Activated CD8-positive, alpha-beta T cell treated with anti-CD3 and anti-CD28 coated beads for 36 hours (primary cell): ENCODE data around the gene REXO1. TPM values are rescaled to one million over a fixed set of nuclear protein-coding genes. Genes with fewer than 3 reads are reported as not detected.

Experiments used
- ATAC-seq: fragments of 200-7000 bp; cut with Tn5 transposase; one replicate; pipeline ENCODE4 v1.10.0; 2021; ENCODE audit warnings: mild to moderate bottlenecking, moderate library complexity
- CTCF ChIA-PET: fragments of 350-600 bp; sonication (Branson Sonifier 250); formaldehyde crosslinking; loops from one replicate; lab custom pipeline; 2021; ENCODE audit warnings: antibody characterized with exemption; lab: Charles Lee
- POLR2A ChIA-PET: fragments of 350-600 bp; sonication (Branson Sonifier 250); formaldehyde crosslinking; loops from one replicate; lab custom pipeline; 2021; ENCODE audit warnings: antibody characterized with exemption; lab: Charles Lee
- DNase-seq: peaks from one replicate; pipeline ENCODE4 v3.0.0-alpha.2; 2020
- H3K27ac Mint-ChIP-seq: one replicate; pipeline ENCODE4 v1.8.0; 2021; ENCODE audit warnings: mild to moderate bottlenecking, mixed read lengths
- H3K27me3 Mint-ChIP-seq: one replicate; pipeline ENCODE4 v1.8.0; 2021; ENCODE audit warnings: mixed read lengths
- H3K36me3 Mint-ChIP-seq: one replicate; pipeline ENCODE4 v1.8.0; 2021; ENCODE audit warnings: low read depth, mixed read lengths
- H3K4me1 Mint-ChIP-seq: one replicate; pipeline ENCODE4 v1.8.0; 2021; ENCODE audit warnings: low read depth, mixed read lengths
- H3K4me3 Mint-ChIP-seq: one replicate; pipeline ENCODE4 v1.8.0; 2021; ENCODE audit warnings: mild to moderate bottlenecking, moderate library complexity, mixed read lengths
- H3K9me3 Mint-ChIP-seq: one replicate; pipeline ENCODE4 v1.8.0; 2021; ENCODE audit warnings: mixed read lengths
- CTCF ChIP-seq: fragments of 200-600 bp; IDR thresholded peaks from one replicate; pipeline ENCODE4 v1.8.0; 2022; ENCODE audit warnings: antibody characterized with exemption, mild to moderate bottlenecking
- intact Hi-C: fragments of 100-400 bp; cut with micrococcal nuclease; formaldehyde crosslinking; loops from one replicate; pipeline ENCODE4 v1.10.0; 2022
- total RNA-seq, 2 experiments: library from RNA; stranded (reverse); gene quantifications; one replicate each; pipeline ENCODE4 v1.2.3, GENCODE V29; 2021

REXO1 gene, protein sequence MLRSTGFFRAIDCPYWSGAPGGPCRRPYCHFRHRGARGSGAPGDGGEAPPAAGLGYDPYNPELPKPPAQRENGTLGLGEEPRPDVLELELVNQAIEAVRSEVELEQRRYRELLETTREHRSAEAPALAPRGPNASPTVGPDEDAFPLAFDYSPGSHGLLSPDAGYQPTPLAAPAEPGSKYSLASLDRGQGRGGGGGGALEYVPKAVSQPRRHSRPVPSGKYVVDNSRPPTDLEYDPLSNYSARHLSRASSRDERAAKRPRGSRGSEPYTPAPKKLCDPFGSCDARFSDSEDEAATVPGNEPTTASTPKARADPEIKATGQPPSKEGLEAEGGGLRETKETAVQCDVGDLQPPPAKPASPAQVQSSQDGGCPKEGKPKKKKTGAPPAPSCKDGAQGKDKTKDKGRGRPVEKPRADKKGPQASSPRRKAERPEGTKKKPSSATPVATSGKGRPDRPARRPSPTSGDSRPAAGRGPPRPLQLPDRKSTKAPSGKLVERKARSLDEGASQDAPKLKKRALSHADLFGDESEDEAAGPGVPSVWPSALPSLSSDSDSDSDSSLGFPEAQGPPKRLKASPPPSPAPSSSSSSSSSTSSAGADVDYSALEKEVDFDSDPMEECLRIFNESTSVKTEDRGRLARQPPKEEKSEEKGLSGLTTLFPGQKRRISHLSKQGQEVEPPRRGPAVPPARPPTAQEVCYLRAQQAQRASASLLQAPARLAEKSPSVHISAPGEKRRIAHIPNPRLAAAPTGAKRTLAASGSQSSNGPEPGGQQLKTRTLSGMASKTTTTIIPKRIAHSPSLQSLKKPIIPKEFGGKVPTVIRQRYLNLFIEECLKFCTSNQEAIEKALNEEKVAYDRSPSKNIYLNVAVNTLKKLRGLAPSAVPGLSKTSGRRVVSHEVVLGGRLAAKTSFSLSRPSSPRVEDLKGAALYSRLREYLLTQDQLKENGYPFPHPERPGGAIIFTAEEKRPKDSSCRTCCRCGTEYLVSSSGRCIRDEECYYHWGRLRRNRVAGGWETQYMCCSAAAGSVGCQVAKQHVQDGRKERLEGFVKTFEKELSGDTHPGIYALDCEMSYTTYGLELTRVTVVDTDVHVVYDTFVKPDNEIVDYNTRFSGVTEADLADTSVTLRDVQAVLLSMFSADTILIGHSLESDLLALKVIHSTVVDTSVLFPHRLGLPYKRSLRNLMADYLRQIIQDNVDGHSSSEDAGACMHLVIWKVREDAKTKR
- 10 to 100 TPM; 43.4 to 46.8 TPM for total RNA-seq

DNA sequence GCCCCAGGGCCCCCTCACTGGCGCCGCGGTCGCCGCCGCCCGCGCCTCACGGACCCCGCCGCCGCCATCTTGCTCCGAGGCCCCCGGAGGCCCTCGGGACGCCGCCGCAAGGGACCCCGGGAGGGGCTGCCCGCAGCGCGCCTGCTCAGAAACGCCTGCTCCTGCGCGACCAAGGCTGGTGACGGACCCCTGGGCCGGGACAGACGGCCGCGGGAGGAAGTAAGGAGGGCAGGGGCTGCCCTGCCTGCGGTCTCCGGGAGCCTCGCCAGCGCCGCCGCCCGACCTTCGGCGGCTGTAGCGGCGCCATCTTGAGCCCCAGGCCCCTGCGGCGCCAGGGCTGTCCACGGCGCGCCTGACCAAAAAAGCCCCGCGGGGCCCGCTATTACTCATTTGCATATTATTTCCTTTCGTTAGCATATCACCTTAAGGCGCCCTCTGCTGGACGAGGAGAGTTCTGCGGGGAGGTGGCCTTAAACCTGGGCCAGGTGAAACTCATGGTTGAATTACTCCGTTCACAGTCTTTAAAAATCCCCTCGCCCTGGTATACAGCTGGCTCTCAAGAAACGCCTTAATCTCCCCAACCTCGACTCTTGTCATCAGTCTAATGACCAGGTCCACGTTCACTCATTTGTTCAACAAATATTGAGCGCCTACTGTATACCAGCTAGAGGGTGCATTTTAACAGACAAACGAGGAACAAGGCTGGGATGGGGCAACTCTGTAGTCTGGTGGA is at the start of gene REXO1:
Gene REXO1, minus strand, starts transcription at position 85 of the 733 bp plus-strand sequence. CDS start 125 bp downstream, outside the sequence.
- Mint-ChIP-seq H3K36me3 (peaks cover 12% of the 10 kb centered on the region), H3K27ac (peak within 1 kb of the TSS; percentile 92), H3K4me3 (peak within 1 kb of the TSS; percentile 84), H3K4me1 (peaks cover 60% of the 10 kb centered on the region), H3K27me3 (no peaks in the 10 kb centered on the region), H3K9me3 (no peaks in the 10 kb centered on the region)
- POLR2A ChIA-PET: interaction anchor here (1.2 kb wide), 1 partner anchor 422 kb away, joined by 3 read pairs; no protein-coding TSS in a partner anchor
- CTCF ChIA-PET: interaction anchor here (1.1 to 2.1 kb wide), 5 partner anchors 9 to 73 kb away, joined by 3 to 9 read pairs (median 5); no protein-coding TSS in a partner anchor
- DNase-seq: peak; percentile 99
- ATAC-seq: peak; percentile 75
- intact Hi-C loops: no loop called here
- TF ChIP-seq CTCF: peak; percentile 89

- no peak for ATAC-seq
- Mint-ChIP-seq H3K4me3 (peak overlapping the region; percentile 80), H3K36me3 (no peaks in the 10 kb centered on the region), H3K4me1 (peaks cover 24% of the 10 kb centered on the region), H3K27ac (peak overlapping the region; percentile 98), H3K9me3 (no peaks in the 10 kb centered on the region), H3K27me3 (no peaks in the 10 kb centered on the region)
- DNase-seq: no peak
- no peak for TF ChIP-seq CTCF
- intact Hi-C loops: no loop called here
- ChIA-PET POLR2A (interaction anchor here (0.6 to 3.0 kb wide), 13 partner anchors 9 to 607 kb away, joined by 3 to 14 read pairs (median 4); partner anchors contain the start of genes ABHD17A and AP3D1), CTCF (interaction anchor here (0.9 to 2.3 kb wide), 2 partner anchors 20 to 30 kb away, joined by 3 to 5 read pairs; no protein-coding TSS in a partner anchor)
Observed at GRCh38 chr19:1896508-1896907, 48.2 kb upstream of the REXO1 start.

DNA sequence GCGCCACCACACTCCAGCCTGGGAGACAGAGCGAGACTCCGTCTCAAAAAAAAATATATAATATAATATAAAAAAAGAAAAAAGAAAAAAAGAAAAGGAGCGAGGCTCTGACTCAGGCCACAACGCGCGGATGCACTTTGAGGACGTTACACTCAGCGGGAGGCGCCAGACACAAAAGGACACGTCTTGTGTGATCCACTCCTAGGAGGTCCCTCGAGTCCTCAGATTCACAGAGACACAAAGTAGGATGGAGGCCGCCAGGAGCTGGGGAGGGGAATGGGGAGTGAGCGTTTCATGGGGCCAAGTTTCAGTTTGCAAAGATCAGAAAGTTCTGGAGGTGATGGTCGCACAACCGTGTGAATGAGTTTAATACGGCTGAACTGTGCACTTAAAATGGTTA is 45.5 kb upstream of the REXO1 start:
- DNase-seq (no peak), ATAC-seq (no peak)
- Mint-ChIP-seq H3K27ac (peak overlapping the region; percentile 25), H3K9me3 (no peaks in the 10 kb centered on the region), H3K4me1 (peaks cover 24% of the 10 kb centered on the region), H3K4me3 (no peak overlapping the region), H3K36me3 (no peaks in the 10 kb centered on the region), H3K27me3 (no peaks in the 10 kb centered on the region)
- intact Hi-C loops: no loop called here
- POLR2A ChIA-PET: interaction anchor here (1.4 to 1.7 kb wide), 2 partner anchors 10 to 17 kb away, joined by 3 to 4 read pairs; no protein-coding TSS in a partner anchor
- CTCF ChIA-PET: interaction anchor here (0.7 kb wide), 1 partner anchor 12 kb away, joined by 4 read pairs; no protein-coding TSS in a partner anchor
- TF ChIP-seq CTCF: no peak

GRCh38 chr19:1889907-1890306 is 41.6 kb upstream of the REXO1 start:
- Mint-ChIP-seq H3K4me3 (no peak overlapping the region), H3K9me3 (no peaks in the 10 kb centered on the region), H3K27me3 (no peaks in the 10 kb centered on the region), H3K4me1 (peaks cover 15% of the 10 kb centered on the region), H3K36me3 (no peaks in the 10 kb centered on the region), H3K27ac (no peak overlapping the region)
- ChIA-PET POLR2A (no interaction called here), CTCF (interaction anchor here (1.0 kb wide), 1 partner anchor 25 kb away, joined by 3 read pairs; no protein-coding TSS in a partner anchor)
- no peak for TF ChIP-seq CTCF
- ATAC-seq (no peak), DNase-seq (no peak)
- intact Hi-C loops: no loop called here
